PC-3 (cell line): Measurements from ENCODE around the gene TIGD6.

Experiments
- EZH2phosphoT487 ChIP-seq: fragments of 300-600 bp; sonication (generic); IDR thresholded peaks from 2 replicates; pipeline ENCODE4 v1.6.1; 2018; ENCODE audit warnings: mild to moderate bottlenecking, antibody characterized with exemption, low read length, borderline replicate concordance
- TF ChIP-seq, protein P1 (sequence below): fragments of 300-600 bp; sonication (generic); conservative IDR thresholded peaks from 2 replicates; pipeline ENCODE4 v1.5.1; 2017; ENCODE audit warnings: antibody characterized with exemption, low read depth, mild to moderate bottlenecking, low read length

DNA sequence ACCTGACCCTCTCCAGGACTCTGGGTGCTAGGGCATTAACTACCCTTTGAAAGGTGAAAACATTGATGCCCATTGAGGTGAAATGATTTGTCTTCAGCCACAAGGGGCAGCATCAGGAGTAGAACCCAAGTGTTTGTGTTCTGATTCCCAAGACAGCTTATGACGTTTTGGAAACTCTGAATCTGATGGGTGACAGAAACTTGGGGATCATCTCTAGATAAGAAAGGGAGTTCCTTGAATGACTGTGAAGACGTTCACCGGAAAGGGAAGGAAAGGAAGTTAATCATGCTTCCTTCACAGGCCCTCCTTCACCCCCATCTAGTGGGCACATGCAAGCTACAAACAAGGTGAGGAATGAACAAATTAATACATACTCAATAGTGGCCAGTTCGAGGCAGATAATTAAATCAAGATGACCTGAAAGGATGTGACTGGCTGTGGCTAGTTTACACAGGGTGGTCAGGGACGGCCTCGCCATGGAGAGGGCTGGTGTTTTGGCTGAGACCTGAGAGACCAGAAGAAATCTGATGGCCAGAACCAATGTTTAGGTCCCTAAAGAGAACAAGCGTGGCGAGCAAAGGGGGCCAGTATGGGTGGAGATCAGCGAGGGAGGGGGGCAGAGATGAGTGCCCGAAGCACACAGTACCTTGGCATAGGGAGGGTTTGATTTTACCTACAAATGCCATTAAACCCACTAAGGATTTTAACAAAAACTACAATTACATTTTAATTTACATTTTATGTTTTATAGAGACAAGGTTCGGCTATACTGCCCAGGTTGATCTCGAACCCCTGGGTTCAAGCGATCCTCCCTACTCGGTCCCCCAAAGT, 40.8 kb downstream of the TIGD6 start:
- TF ChIP-seq EZH2phosphoT487: no peak
- TF ChIP-seq, protein P1, sequence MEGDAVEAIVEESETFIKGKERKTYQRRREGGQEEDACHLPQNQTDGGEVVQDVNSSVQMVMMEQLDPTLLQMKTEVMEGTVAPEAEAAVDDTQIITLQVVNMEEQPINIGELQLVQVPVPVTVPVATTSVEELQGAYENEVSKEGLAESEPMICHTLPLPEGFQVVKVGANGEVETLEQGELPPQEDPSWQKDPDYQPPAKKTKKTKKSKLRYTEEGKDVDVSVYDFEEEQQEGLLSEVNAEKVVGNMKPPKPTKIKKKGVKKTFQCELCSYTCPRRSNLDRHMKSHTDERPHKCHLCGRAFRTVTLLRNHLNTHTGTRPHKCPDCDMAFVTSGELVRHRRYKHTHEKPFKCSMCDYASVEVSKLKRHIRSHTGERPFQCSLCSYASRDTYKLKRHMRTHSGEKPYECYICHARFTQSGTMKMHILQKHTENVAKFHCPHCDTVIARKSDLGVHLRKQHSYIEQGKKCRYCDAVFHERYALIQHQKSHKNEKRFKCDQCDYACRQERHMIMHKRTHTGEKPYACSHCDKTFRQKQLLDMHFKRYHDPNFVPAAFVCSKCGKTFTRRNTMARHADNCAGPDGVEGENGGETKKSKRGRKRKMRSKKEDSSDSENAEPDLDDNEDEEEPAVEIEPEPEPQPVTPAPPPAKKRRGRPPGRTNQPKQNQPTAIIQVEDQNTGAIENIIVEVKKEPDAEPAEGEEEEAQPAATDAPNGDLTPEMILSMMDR: peak; percentile 97
